WI38 (cell line): ENCODE measurements around the gene BCL2L15.

ENCODE experiments used
- H3K4me3 ChIP-seq: 2 replicates; pipeline ENCODE4 v1.5.1; 2011; ENCODE audit warnings: low read depth, mild to moderate bottlenecking, control low read depth, low read length
- TF ChIP-seq, protein P1 (sequence below): IDR thresholded peaks from 2 replicates; pipeline ENCODE4 v1.5.1; 2012; ENCODE audit warnings: low read depth, mild to moderate bottlenecking, control low read depth, low read length

BCL2L15 gene

DNA sequence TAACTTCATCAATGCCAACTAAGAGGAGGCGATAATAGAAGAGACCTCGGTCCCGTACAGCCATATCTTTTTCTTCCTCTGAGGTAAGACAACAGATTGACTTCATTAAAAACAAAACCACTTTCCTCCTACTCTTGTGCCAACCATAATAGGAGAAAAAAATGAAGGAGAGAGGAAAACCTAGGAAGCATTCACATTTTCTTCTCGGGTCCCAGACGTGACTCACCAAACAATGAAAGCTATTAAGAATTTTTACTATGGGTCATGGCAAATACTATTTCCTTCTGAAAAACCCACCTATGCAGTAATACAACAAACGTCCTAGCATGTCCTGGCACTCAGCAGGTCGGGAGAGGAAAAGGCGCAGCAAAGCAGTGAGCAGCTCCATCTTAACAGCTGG, 8.6 kb upstream of the BCL2L15 start:
- no peak overlapping the region for H3K4me3 ChIP-seq
- TF ChIP-seq, protein P1, sequence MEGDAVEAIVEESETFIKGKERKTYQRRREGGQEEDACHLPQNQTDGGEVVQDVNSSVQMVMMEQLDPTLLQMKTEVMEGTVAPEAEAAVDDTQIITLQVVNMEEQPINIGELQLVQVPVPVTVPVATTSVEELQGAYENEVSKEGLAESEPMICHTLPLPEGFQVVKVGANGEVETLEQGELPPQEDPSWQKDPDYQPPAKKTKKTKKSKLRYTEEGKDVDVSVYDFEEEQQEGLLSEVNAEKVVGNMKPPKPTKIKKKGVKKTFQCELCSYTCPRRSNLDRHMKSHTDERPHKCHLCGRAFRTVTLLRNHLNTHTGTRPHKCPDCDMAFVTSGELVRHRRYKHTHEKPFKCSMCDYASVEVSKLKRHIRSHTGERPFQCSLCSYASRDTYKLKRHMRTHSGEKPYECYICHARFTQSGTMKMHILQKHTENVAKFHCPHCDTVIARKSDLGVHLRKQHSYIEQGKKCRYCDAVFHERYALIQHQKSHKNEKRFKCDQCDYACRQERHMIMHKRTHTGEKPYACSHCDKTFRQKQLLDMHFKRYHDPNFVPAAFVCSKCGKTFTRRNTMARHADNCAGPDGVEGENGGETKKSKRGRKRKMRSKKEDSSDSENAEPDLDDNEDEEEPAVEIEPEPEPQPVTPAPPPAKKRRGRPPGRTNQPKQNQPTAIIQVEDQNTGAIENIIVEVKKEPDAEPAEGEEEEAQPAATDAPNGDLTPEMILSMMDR: no peak

DNA sequence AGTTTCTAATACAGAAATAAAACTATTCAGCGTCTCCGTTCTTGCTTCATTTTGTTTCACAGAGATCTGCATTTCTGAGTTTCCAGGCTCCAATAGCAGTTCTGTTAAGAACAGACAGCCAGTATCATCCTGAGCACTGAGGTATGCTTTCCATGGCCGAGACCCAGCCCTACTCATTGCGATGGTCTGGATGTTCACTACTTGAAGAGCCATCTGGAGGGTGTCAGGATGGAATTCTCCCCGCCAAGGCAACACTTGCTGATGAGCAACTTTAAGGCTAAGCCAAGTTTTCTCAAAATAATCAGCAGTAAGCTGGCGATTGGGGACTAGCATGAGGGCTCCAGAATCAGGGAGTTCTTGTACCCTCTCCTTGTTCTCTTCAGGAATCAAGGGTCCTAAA, 7.7 kb upstream of the BCL2L15 start:
- H3K4me3 ChIP-seq: no peak overlapping the region

DNA sequence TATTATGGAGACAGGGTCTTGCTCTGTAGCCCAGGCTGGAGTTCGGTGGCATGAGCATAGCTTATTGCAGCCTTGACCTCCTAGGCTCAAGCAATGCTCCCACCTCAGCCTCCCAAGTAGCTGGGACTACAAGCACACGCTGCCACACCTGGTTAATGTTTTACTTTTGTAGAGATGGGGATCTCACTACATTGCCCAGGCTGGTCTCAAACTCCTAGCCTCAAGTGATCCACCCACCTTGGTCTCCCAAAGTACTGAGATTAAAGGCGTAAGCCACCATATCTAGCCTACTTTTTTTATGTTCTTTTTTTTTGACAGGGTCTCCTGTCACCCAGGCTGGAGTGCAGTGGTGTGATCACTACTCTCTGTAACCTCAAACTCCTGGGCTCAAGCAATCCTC, 5.9 kb upstream of the BCL2L15 start:
- TF ChIP-seq, protein P1: no peak
- H3K4me3 ChIP-seq: no peak overlapping the region

More for the DNA sequence above, 7.7 kb upstream of the BCL2L15 start:
- TF ChIP-seq, protein P1: no peak

DNA sequence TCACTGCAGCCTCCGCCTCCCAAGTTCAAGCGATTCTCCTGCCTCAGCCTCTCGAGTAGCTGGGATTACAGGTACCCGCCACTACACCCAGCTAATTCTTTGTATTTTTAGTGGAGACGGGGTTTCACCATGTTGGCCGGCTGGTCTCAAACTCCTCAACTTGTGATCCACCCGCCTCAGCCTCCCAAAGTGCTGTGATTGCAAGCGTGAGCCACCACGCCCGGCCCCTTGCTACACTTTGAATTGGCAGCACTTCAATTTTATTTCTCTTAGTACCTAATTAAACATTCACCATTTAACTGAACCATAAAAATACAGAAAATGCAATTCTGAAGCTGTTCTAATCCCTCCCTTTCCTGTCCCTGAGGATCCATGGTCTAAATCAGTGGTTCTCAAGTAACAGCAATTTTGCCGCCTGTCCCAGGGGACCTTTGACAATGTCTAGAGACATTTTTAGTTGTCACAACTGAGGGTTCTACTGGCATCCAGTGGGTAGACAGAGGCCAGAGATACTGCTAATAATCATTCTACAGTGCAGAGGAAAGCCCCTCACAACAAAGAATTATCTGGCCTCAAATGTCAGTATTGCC, 4.3 kb upstream of the BCL2L15 start:
- no peak overlapping the region for H3K4me3 ChIP-seq
- TF ChIP-seq, protein P1: no peak

DNA sequence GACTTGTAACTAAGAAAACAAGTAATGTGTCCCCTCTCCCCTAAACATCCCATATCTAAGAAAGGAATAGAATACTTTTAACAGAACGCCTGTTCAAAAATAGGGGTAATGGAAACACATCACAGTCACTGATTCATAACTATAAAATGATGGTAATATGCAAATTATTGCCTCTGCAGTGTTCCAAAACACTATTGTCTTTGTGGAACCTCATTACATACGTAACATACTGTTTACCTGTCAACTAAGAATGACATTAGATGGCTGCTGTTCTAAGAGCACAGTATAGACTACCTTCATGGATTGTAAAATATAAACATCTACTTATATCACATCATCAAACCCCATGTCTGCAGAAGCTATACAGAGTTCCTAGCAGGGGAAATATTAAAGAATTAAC, 3.4 kb upstream of the BCL2L15 start:
- H3K4me3 ChIP-seq: no peak overlapping the region
- TF ChIP-seq, protein P1: no peak

DNA sequence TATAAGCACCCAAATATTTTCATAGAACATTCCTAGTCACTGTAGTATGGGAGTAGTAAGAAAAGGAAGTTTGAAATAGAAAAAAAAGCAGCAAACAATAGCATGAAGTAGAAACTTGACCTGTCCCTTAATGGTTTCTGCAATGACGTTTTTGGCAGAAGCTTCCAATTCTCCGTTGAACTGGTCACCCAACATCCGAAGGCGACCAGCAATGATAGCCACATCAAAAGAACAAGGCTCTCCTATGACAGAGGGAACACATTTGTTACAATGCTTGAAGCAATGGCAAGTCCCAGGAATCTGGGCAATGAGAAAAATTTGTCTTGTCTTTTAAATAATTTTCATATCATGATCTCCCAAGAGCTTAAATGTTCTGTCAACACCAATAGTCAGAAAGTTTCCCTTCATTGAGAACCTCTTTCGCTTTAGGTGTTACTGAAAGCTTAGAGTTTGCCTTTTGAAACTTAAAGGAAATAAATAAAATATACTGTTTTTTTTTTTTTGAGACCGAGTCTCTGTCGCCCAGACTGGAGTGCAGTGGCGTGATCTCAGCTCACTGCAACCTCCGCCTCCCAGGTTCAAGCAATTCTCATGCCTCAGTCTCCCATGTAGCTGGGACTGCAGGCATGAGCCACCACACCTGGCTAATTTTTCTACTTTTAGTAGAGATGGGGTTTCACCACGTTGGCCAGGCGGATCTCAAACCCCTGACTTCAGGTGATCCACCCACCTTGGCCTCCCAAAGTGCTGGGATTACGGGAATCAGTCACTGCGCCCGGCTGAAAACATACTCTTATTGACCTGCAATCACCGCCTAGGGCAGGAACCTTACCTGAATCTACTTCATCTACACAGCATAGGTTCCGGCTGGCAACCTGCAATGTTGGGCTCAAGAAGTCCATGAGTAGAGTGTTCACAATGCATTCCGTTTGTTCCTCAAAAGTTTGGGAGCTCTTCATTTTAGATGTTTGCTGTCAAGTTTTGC, 672 bp downstream of the BCL2L15 start:
- TF ChIP-seq, protein P1: no peak
- H3K4me3 ChIP-seq: no peak overlapping the region

DNA sequence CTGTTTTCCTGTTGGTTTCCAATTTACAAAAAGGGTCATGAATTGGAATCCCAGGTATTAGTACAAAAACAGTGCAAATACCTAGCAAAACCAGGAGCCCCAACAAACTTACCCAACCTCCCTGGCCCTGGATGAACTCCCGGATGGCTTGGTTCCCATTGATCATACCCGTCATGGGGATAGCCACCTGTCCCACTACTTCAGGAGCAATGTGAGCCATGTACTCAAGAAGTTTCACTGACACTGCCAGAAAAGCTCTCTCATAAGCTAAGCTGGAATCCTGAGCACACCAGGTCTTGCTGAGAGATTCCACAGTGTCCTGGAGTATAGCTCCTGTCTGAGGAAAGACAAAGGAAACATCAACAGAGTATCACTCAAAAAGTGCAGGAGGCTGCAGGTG, 5.7 kb downstream of the BCL2L15 start:
- H3K4me3 ChIP-seq: no peak overlapping the region
- TF ChIP-seq, protein P1: no peak
